WTC11 (cell line): ENCODE measurements around the gene CA5A.

ENCODE experiments used
- CREB1 ChIP-seq: sonication (generic); formaldehyde crosslinking; IDR thresholded peaks from 2 replicates; pipeline ENCODE4 v1.8.0; 2023; ENCODE audit warnings: mild to moderate bottlenecking, missing genetic modification reagents
- CREM ChIP-seq: sonication (generic); formaldehyde crosslinking; IDR thresholded peaks from 2 replicates; pipeline ENCODE4 v1.8.1; 2022; ENCODE audit warnings: mild to moderate bottlenecking, missing genetic modification reagents, moderate library complexity
- CTCF ChIP-seq: fragments of 200-600 bp; IDR thresholded peaks from 2 replicates; pipeline ENCODE4 v1.8.0; 2022; ENCODE audit warnings: antibody characterized with exemption
- ESRRA ChIP-seq: sonication (generic); formaldehyde crosslinking; IDR thresholded peaks from 2 replicates; pipeline ENCODE4 v1.8.1; 2022; ENCODE audit warnings: mild to moderate bottlenecking, missing genetic modification reagents, borderline replicate concordance
- FOXP4 ChIP-seq: sonication (generic); formaldehyde crosslinking; IDR thresholded peaks from 2 replicates; pipeline ENCODE4 v1.8.0; 2022; ENCODE audit warnings: mild to moderate bottlenecking, missing genetic modification reagents
- JUN ChIP-seq: sonication (generic); formaldehyde crosslinking; IDR thresholded peaks from 2 replicates; pipeline ENCODE4 v1.8.0; 2023; ENCODE audit warnings: mild to moderate bottlenecking, missing genetic modification reagents
- NR3C1 ChIP-seq: sonication (generic); formaldehyde crosslinking; conservative IDR thresholded peaks from 2 replicates; pipeline ENCODE4 v1.8.1; 2023; ENCODE audit warnings: low read depth, mild to moderate bottlenecking, missing genetic modification reagents
- PRRX2 ChIP-seq: fragments of 250-450 bp; sonication (Bioruptor Pico); IDR thresholded peaks from 2 replicates; pipeline ENCODE4 v1.8.0; 2021; ENCODE audit warnings: mild to moderate bottlenecking

DNA sequence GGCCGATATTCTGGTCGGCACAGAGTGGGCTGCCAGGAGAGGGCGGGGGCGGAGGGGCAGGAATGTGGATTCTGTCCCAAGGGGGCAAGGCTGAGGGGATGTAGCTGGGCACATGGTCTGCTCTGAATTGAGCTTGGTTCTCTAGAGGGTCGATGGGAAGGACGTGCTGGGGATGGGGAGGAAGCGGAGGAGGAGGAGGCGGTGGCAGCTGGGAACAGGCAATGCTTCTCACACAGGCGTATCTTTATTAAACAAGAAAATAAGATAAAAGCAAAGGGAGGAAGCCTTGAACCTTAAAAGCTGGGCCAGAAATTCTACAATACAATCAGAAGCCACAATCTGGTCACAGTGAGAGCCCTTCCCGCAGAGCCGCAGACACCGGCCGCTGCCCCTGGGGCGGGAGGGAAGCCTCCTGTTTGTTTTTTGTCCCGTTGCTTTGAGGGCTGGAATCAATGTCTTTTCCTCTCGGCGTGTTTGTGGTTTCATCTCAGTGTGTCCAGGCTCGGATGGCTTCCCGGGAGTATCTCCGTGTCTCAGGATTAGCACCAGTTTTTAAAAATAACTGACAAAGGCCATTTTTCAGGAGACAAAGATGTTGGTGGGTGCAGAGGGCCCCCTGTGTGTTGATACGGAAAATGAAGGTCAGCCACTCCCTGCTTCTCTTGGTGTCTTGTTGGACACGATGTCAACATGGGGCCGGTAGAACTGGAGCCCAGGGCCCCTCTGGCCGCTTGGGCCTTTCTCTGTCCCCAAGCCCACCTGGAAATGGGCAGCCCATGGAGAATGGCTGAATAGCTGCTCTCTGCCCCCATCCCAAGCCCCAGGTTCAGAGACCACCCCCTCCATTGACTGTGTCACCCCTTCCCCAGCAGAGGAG lies 54.8 kb downstream of the CA5A start:
- no peak for TF ChIP-seq CTCF
- TF ChIP-seq ESRRA (CRISPR knock-in tag), result no peak
- TF ChIP-seq FOXP4 (CRISPR knock-in tag), result no peak
- TF ChIP-seq JUN, result no peak
- no peak for TF ChIP-seq CREB1 (CRISPR knock-in tag)
- TF ChIP-seq NR3C1 (CRISPR knock-in tag), result no peak
- TF ChIP-seq PRRX2 (CRISPR knock-in tag), result no peak
- no peak for TF ChIP-seq CREM (CRISPR knock-in tag)
